ENCODE measurements around the gene DPYD.

Gene DPYD

DNA sequence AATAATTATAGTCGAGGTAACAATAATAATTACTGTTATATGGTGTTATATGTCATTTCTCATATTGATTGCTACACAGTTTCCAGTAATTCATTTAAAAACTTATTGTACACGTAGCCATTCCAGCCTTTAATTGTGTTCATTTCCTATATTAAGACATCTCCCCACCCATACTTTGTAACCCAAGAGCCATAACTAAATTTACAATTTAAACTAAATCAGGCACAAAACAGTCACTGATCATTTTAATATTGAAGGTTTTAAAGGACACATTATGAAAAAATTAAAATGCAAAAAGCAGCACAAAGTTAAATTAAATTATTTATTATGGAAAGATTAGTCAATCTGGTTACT is 487.0 kb downstream of the DPYD start:
- no peak overlapping the region for H3K27ac ChIP-seq

GRCh38 chr1:97433094-97433823 is 487.6 kb downstream of the DPYD start:
- no peak overlapping the region for H3K27ac ChIP-seq
- TF ChIP-seq, protein P1, sequence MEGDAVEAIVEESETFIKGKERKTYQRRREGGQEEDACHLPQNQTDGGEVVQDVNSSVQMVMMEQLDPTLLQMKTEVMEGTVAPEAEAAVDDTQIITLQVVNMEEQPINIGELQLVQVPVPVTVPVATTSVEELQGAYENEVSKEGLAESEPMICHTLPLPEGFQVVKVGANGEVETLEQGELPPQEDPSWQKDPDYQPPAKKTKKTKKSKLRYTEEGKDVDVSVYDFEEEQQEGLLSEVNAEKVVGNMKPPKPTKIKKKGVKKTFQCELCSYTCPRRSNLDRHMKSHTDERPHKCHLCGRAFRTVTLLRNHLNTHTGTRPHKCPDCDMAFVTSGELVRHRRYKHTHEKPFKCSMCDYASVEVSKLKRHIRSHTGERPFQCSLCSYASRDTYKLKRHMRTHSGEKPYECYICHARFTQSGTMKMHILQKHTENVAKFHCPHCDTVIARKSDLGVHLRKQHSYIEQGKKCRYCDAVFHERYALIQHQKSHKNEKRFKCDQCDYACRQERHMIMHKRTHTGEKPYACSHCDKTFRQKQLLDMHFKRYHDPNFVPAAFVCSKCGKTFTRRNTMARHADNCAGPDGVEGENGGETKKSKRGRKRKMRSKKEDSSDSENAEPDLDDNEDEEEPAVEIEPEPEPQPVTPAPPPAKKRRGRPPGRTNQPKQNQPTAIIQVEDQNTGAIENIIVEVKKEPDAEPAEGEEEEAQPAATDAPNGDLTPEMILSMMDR (conservative IDR thresholded peaks at IDR 0.05) = no peak

More for the DNA sequence above, 487.0 kb downstream of the DPYD start:
- TF ChIP-seq, protein P1 (conservative IDR thresholded peaks at IDR 0.05) = no peak

DNA sequence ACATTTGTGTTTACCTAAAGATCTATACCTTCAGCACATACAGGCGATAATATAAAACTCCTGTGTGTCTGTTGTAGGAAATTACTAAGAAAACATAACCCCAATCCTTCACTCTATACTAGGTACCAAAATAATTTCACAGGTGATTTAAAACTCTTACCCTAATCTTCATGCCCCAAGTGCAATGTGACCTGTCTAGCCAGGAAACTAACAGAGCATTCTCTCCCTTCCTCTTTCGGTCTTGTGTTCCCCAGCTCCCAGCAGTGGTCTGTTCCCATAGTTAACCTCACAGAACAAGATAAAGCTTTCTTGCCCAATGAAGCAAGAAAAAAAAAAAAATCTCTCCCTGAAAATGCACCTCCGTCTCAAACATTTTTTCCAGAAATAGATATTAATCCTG is 493.5 kb downstream of the DPYD start:
- no peak overlapping the region for H3K27ac ChIP-seq
- TF ChIP-seq, protein P1 (conservative IDR thresholded peaks at IDR 0.05) = no peak

- H3K27ac ChIP-seq = no peak overlapping the region
- TF ChIP-seq, protein P1 (conservative IDR thresholded peaks at IDR 0.05) = no peak
These were observed 496.6 kb downstream of the DPYD start for GRCh38 chr1:97424209-97424608.

- H3K27ac ChIP-seq = no peak overlapping the region
- TF ChIP-seq, protein P1 (conservative IDR thresholded peaks at IDR 0.05) = no peak
These were observed 497.4 kb downstream of the DPYD start for GRCh38 chr1:97423403-97423802.

DNA sequence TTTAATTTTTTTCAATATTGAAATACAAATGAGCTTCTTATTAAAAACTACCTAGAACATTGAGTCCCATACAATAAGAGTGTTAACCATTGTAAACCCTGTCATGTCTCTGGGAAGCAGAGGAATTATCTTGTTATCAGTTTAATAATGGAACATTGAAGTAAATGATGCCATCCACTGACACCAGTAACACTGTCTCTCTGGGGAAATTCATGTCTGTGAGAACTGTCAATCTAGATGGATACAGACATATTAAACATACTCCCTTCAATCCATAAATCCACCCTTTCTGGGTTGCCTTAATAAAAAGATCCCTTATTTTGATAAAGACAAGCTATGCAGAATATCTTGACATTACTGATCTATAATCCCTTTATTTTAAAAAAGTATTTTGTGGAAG is 503.2 kb downstream of the DPYD start:
- TF ChIP-seq, protein P1 (conservative IDR thresholded peaks at IDR 0.05) = no peak
- H3K27ac ChIP-seq = no peak overlapping the region

GRCh38 chr1:97414682-97415312 is 506.0 kb downstream of the DPYD start:
- TF ChIP-seq, protein P1 (conservative IDR thresholded peaks at IDR 0.05) = no peak
- peak overlapping the region; percentile 83 for H3K27ac ChIP-seq

Data from VCaP (cell line).